GM12878 (cell line): Measurements from ENCODE around the gene EXOC5. TPM values are rescaled to one million over a fixed set of nuclear protein-coding genes. Genes with fewer than 3 reads are reported as not detected.

Source experiments
- ATAC-seq: fragments of 200-7000 bp; cut with Tn5 transposase; 3 replicates; pipeline ENCODE4 v1.9.1; 2020; ENCODE audit warnings: mild to moderate bottlenecking, moderate library complexity
- BruUV-seq: library from RNA; stranded (reverse); fragments of 400-500 nt; replicated peaks from 2 replicates; lab custom pipeline; 2021; lab: Mats Ljungman, UMichigan
- CTCF ChIA-PET: fragments of 300-600 bp; sonication (Branson Sonifier 250); formaldehyde crosslinking; extraction: SDS; loops from one replicate; lab custom pipeline; 2021; ENCODE audit warnings: inconsistent platforms; lab: Yijun Ruan, JAX
- POLR2A ChIA-PET: fragments of 350-600 bp; formaldehyde crosslinking; extraction: SDS; loops from one replicate; lab custom pipeline; 2021; ENCODE audit warnings: inconsistent platforms; lab: Charles Lee
- RAD21 ChIA-PET: fragments of 300-600 bp; sonication (Branson Sonifier 250); formaldehyde crosslinking; loops from one replicate; lab custom pipeline; 2023; ENCODE audit warnings: antibody characterized with exemption; ENCODE audit not compliant: unreplicated experiment; lab: Charles Lee
- SMC1A ChIA-PET: fragments of 300-600 bp; sonication (Branson Sonifier 250); formaldehyde crosslinking; loops from one replicate; lab custom pipeline; 2023; ENCODE audit not compliant: unreplicated experiment, uncharacterized antibody; lab: Charles Lee
- DNase-seq: peaks from one replicate; pipeline ENCODE4 v3.0.0-alpha.2; 2011; ENCODE audit warnings: low read depth, low spot score
- FAIRE-seq: peaks from 3 replicates; lab custom pipeline; 2011; peaks lifted over from hg19 to GRCh38; lab: Jason Lieb, UNC
- H2AFZ ChIP-seq: 2 replicates; pipeline ENCODE4 v1.6.0; 2011; ENCODE audit warnings: low read depth, low read length, control low read depth; ENCODE audit not compliant: control insufficient read depth
- H3K27ac ChIP-seq: 2 replicates; pipeline ENCODE4 v1.5.1; 2011; ENCODE audit warnings: control low read depth; ENCODE audit not compliant: control insufficient read depth, insufficient read depth
- H3K27me3 ChIP-seq, 2 experiments: replicated peaks in 1 of 2; 2 replicates each; pipeline versions ENCODE4 v1.6.0 to v1.6.1; 2011; ENCODE audit warnings: low read length in 1 of 2; ENCODE audit not compliant: control insufficient read depth in 2 of 2, insufficient read depth in 2 of 2
- H3K36me3 ChIP-seq, 2 experiments: 2 replicates each; pipeline ENCODE4 v1.5.1; 2011; ENCODE audit warnings: low read length in 1 of 2; ENCODE audit not compliant: control insufficient read depth in 2 of 2, insufficient read depth in 2 of 2
- H3K4me1 ChIP-seq: 2 replicates; pipeline ENCODE4 v1.6.1; 2011; ENCODE audit warnings: mild to moderate bottlenecking, low read length, moderate library complexity, mixed read lengths; ENCODE audit not compliant: control insufficient read depth, insufficient read depth
- H3K4me2 ChIP-seq: 2 replicates; pipeline ENCODE4 v1.6.0; 2011; ENCODE audit warnings: control low read depth; ENCODE audit not compliant: control insufficient read depth, insufficient read depth
- H3K4me3 ChIP-seq: fragments of 200-600 bp; sonication (generic); 2 replicates; pipeline ENCODE4 v1.5.1; 2016
- H3K79me2 ChIP-seq: 2 replicates; pipeline ENCODE4 v1.6.0; 2011; ENCODE audit warnings: low read length; ENCODE audit not compliant: control insufficient read depth, insufficient read depth
- H3K9ac ChIP-seq: 2 replicates; pipeline ENCODE4 v1.8.0; 2011; ENCODE audit warnings: low read length, control low read depth, mixed read lengths; ENCODE audit not compliant: control insufficient read depth, insufficient read depth
- H3K9me3 ChIP-seq: replicated peaks from 3 replicates; pipeline ENCODE4 v1.5.1; 2011; ENCODE audit warnings: mild to moderate bottlenecking, low read length; ENCODE audit not compliant: control insufficient read depth, insufficient read depth
- H4K20me1 ChIP-seq: 2 replicates; pipeline ENCODE4 v1.6.0; 2011; ENCODE audit not compliant: control insufficient read depth, insufficient read depth
- HDAC2 ChIP-seq: fragments of 200-600 bp; sonication (generic); IDR thresholded peaks from 2 replicates; pipeline ENCODE4 v1.6.1; 2017
- MXI1 ChIP-seq: fragments of 150-350 bp; IDR thresholded peaks from 2 replicates; pipeline ENCODE4 v1.6.1; 2011; ENCODE audit warnings: low read depth, mild to moderate bottlenecking, inconsistent platforms, low read length, improper control_type of control experiment
- NFYA ChIP-seq: IDR thresholded peaks from 2 replicates; pipeline ENCODE4 v1.6.1; 2011; ENCODE audit warnings: low read depth, mild to moderate bottlenecking, low read length, improper control_type of control experiment, borderline replicate concordance
- PAX8 ChIP-seq: fragments of 450-650 bp; IDR thresholded peaks from 2 replicates; pipeline ENCODE4 v1.6.1; 2017; ENCODE audit warnings: mild to moderate bottlenecking, moderate library complexity
- SIN3A ChIP-seq: IDR thresholded peaks from 2 replicates; pipeline ENCODE4 v1.6.1; 2012; ENCODE audit warnings: low read depth, low read length, improper control_type of control experiment
- SIX5 ChIP-seq: IDR thresholded peaks from 2 replicates; pipeline ENCODE4 v1.6.1; 2011; ENCODE audit warnings: mild to moderate bottlenecking, low read depth, low read length, moderate library complexity; ENCODE audit not compliant: severe bottlenecking
- SMC3 ChIP-seq: IDR thresholded peaks from 2 replicates; pipeline ENCODE4 v1.6.1; 2011; ENCODE audit warnings: low read length, improper control_type of control experiment, borderline replicate concordance
- WGBS: methylation state at CpG from one replicate; pipeline ENCODE4 v1.1.6; 2016; ENCODE audit warnings: low lambda C conversion rate; ENCODE audit not compliant: insufficient replicate concordance, insufficient coverage; ENCODE audit errors: missing lambda C conversion rate; 5-methylcytosine and 5-hydroxymethylcytosine counted together
- in situ Hi-C: fragments of 300-500 bp; cut with MboI; formaldehyde crosslinking; loops from 9 replicates; pipeline ENCODE4 v1.14.3; 2018; ENCODE audit warnings: mixed read lengths
- intact Hi-C: fragments of 100-400 bp; cut with micrococcal nuclease; formaldehyde crosslinking; loops from one replicate; pipeline ENCODE4 v1.14.2; 2022; ENCODE audit not compliant: unreplicated experiment
- polyA plus RNA-seq, 11 experiments: library from polyadenylated mRNA; depleted of rRNA in 4 of 11; unstranded in 6 of 11; stranded (reverse) in 5 of 11; fragments of >200 nt; fragmentation: Nextera tagmentation in 4 of 11; fragmentation: Illumina TruSeq in 1 of 11; extraction: Ambion mirVana in 4 of 11; extraction: Trizol in 1 of 11; gene quantifications; 1 replicate in 1 of 11; 2 replicates in 10 of 11; pipeline versions ENCODE4 v1.2.1 to v1.2.3, GENCODE V29; 2011 to 2016; ENCODE audit warnings: inconsistent platforms in 2 of 11, missing spikeins in 2 of 11, low read depth in 1 of 11
- total RNA-seq, 4 experiments: library from RNA; depleted of rRNA in 3 of 4; stranded (reverse); fragments of >200 nt in 3 of 4; fragmentation: Illumina TruSeq in 1 of 4; extraction: Trizol in 1 of 4; gene quantifications; 2 replicates each; pipeline versions ENCODE4 v1.2.1 to v1.2.3, GENCODE V29; 2013 to 2021
- TF ChIP-seq, protein P1 (sequence below): fragments of 450-650 bp; IDR thresholded peaks from 2 replicates; pipeline ENCODE4 v1.6.1; 2017; ENCODE audit warnings: mild to moderate bottlenecking, moderate library complexity

EXOC5 gene
- total and polyA plus RNA-seq, 10 of the 15 experiments (the other 5 are each of a cell fraction or from before 2014, with no cell fraction given): 10.3 to 101 (median 43.6) TPM

DNA sequence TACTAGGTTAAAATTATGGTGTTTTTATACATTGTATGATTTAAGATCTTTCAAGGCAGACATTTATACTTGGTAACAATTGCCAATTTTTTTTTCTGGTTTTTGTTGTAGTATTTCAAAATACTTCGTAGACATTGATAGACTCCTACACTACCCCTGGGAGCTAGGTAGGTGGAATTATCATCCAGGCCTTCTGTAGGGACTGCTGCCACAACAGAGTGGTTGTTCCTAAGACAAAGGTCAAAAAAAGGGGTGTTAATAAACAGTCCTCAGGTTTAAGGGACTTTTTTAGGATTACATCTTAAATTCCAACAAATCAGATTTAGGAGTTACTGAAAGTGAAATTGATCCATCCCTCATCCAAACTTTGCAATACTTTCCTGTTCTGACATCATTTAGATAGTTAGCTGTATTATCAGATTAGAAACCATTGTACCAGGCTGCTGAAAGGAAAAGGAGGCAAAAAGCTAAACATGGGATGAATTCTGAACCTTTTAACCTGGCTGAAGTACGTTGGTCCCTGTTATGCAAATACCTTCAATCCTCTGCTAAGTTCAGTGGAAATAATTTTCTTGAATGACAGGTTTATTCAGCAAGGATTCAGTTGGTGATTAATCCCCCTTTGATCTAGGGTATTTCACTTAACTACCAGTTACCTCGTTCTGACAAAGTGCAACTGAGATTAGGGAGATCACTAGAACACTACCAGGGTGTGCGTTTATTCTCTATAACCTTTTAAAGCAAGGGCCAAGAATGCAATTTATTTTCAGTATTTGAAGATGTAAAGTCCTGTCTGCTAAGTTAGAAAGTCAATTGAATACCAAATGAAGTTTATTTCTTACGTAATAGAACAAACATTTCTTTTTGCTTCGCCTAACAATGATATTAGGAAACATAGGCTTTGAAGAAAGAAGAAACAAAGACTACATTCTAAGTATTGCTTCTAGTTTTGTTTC, 23.3 kb upstream of the EXOC5 start (continued):
- TF ChIP-seq, protein P1, sequence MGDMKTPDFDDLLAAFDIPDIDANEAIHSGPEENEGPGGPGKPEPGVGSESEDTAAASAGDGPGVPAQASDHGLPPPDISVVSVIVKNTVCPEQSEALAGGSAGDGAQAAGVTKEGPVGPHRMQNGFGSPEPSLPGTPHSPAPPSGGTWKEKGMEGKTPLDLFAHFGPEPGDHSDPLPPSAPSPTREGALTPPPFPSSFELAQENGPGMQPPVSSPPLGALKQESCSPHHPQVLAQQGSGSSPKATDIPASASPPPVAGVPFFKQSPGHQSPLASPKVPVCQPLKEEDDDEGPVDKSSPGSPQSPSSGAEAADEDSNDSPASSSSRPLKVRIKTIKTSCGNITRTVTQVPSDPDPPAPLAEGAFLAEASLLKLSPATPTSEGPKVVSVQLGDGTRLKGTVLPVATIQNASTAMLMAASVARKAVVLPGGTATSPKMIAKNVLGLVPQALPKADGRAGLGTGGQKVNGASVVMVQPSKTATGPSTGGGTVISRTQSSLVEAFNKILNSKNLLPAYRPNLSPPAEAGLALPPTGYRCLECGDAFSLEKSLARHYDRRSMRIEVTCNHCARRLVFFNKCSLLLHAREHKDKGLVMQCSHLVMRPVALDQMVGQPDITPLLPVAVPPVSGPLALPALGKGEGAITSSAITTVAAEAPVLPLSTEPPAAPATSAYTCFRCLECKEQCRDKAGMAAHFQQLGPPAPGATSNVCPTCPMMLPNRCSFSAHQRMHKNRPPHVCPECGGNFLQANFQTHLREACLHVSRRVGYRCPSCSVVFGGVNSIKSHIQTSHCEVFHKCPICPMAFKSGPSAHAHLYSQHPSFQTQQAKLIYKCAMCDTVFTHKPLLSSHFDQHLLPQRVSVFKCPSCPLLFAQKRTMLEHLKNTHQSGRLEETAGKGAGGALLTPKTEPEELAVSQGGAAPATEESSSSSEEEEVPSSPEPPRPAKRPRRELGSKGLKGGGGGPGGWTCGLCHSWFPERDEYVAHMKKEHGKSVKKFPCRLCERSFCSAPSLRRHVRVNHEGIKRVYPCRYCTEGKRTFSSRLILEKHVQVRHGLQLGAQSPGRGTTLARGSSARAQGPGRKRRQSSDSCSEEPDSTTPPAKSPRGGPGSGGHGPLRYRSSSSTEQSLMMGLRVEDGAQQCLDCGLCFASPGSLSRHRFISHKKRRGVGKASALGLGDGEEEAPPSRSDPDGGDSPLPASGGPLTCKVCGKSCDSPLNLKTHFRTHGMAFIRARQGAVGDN: no peak
- TF ChIP-seq NFYA: no peak

DNA sequence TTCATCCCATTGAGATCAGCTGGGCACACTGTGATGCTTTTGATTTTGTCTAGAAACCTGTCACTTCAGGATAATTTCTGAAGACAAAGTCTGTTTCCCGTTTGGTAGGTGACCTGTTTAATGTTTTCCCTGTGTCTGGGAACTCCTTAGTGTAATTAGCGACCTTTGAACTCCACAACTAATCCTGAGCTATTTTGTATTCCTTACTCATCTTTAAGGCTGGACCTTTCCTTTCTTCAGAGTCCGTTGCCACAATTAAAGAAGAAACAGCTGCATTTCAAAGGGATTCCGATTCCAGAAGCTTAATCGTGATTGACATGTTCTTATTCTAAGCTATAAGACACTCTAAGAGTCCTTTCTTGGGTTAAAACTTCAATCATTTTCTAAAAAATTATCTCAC, 22.0 kb upstream of the EXOC5 start:
- intact Hi-C loops: loop anchor here (5.0 kb wide), 2 partner anchors 63 to 88 kb away; no protein-coding TSS in a partner anchor
- H3K79me2 ChIP-seq: no peaks in the 10 kb centered on the region
- no peaks in the 10 kb centered on the region for H3K9me3 ChIP-seq
- H3K9ac ChIP-seq: no peak overlapping the region
- BruUV-seq: no TSS peak
- ChIA-PET RAD21 (no interaction called here), POLR2A (no interaction called here), SMC1A (interaction anchor here (2.5 kb wide), 1 partner anchor 9 kb away, joined by 9 read pairs; no protein-coding TSS in a partner anchor), CTCF (interaction anchor here (0.8 to 1.2 kb wide), 2 partner anchors 10 to 109 kb away, joined by 3 read pairs; no protein-coding TSS in a partner anchor)
- 99% methylated on average over 5 of the region's 5 CpGs for WGBS
- in situ Hi-C loops: no loop called here
- no peaks in the 10 kb centered on the region for H4K20me1 ChIP-seq
- TF ChIP-seq HDAC2: no peak
- TF ChIP-seq SMC3: no peak
- no peak for TF ChIP-seq SIX5
- no peak for TF ChIP-seq PAX8
- TF ChIP-seq MXI1: no peak
- no peak for TF ChIP-seq SIN3A
- peaks cover 0 to 5% of the 10 kb centered on the region in 2 experiments; a peak in 3 of 4 replicates for H3K36me3 ChIP-seq
- no peaks in the 10 kb centered on the region for H3K27me3 ChIP-seq
- ATAC-seq (no peak), FAIRE-seq (no peak), DNase-seq (no peak)
- no peak overlapping the region for H3K4me2 ChIP-seq
- no peak overlapping the region for H3K27ac ChIP-seq
- H3K4me1 ChIP-seq: no peaks in the 10 kb centered on the region
- H2AFZ ChIP-seq: no peak overlapping the region
- H3K4me3 ChIP-seq: no peak overlapping the region
